ENCODE data around the gene MAGEA2B. TPM values are rescaled to one million over a fixed set of nuclear protein-coding genes. Genes with fewer than 3 reads are reported as not detected.
"Not testable (repeated sequence)": the region's sequence is repeated elsewhere in the genome, so short reads cannot be mapped to it uniquely, and the experiment has no call there.

Gene MAGEA2B
- not detected for total RNA-seq

- not testable (repeated sequence) for DNase-seq (ENCODE audit: low spot score)
Measured at GRCh38 chrX:152713815-152714787, at the start of gene MAGEA2B. Gene MAGEA2B (plus strand): TSS chrX:152714628. CDS start chrX:152717107, 2,479 bp downstream.

GRCh38 chrX:152674135-152674534 lies 40.3 kb upstream of the MAGEA2B start:
- no peak for DNase-seq (ENCODE audit: low spot score)

- not testable (repeated sequence) for DNase-seq (ENCODE audit: low spot score)
Measured at GRCh38 chrX:152674652-152675051, 39.8 kb upstream of the MAGEA2B start.

GRCh38 chrX:152681012-152681411 lies 33.4 kb upstream of the MAGEA2B start:
- DNase-seq (ENCODE audit: low spot score) = not testable (repeated sequence)

- not testable (repeated sequence) for DNase-seq (ENCODE audit: low spot score)
Measured at GRCh38 chrX:152697952-152698931, 16.2 kb upstream of the MAGEA2B start, which contains the start of gene MAGEA3. Gene MAGEA3 (plus strand): TSS chrX:152698794. CDS start chrX:152700833, 2,039 bp downstream.

GRCh38 chrX:152700390-152700789 lies 14.0 kb upstream of the MAGEA2B start:
- DNase-seq (ENCODE audit: low spot score) = not testable (repeated sequence)

GRCh38 chrX:152706500-152706899 lies 7.9 kb upstream of the MAGEA2B start:
- not testable (repeated sequence) for DNase-seq (ENCODE audit: low spot score)

- DNase-seq (ENCODE audit: low spot score) = not testable (repeated sequence)
Measured at GRCh38 chrX:152709173-152709572, 5.3 kb upstream of the MAGEA2B start, which contains the start of gene CSAG2. Gene CSAG2 (minus strand): TSS chrX:152709273. CDS start chrX:152709112, 161 bp downstream.

GRCh38 chrX:152713195-152713594 lies 1.2 kb upstream of the MAGEA2B start:
- DNase-seq (ENCODE audit: low spot score) = not testable (repeated sequence)

GRCh38 chrX:152725409-152725808 lies 11.0 kb downstream of the MAGEA2B start:
- no peak for DNase-seq (ENCODE audit: low spot score)

GRCh38 chrX:152733261-152733975 lies 19.0 kb downstream of the MAGEA2B start, which contains the start of the genes CSAG1 and MAGEA12:
Gene CSAG1 (minus strand): TSS chrX:152733721. CDS start chrX:152732460, 1,261 bp downstream.
Gene MAGEA12 (plus strand): TSS chrX:152733757. CDS start chrX:152736162, 2,405 bp downstream.
- DNase-seq (ENCODE audit: low spot score) = no peak

- not testable (repeated sequence) for DNase-seq (ENCODE audit: low spot score)
Measured at GRCh38 chrX:152734143-152734858, 19.9 kb downstream of the MAGEA2B start.

GRCh38 chrX:152735101-152735500 lies 20.7 kb downstream of the MAGEA2B start:
- no peak for DNase-seq (ENCODE audit: low spot score)

GRCh38 chrX:152735860-152736511 lies 21.6 kb downstream of the MAGEA2B start:
- DNase-seq (ENCODE audit: low spot score) = no peak

GRCh38 chrX:152736528-152736927 lies 22.1 kb downstream of the MAGEA2B start:
- DNase-seq (ENCODE audit: low spot score) = not testable (repeated sequence)

- DNase-seq (ENCODE audit: low spot score) = no peak
Measured at GRCh38 chrX:152738560-152738959, 24.1 kb downstream of the MAGEA2B start.

GRCh38 chrX:152753686-152754650 lies 39.5 kb downstream of the MAGEA2B start, which contains the start of gene MAGEA2:
Gene MAGEA2 (minus strand): TSS chrX:152753842. CDS start chrX:152751363, 2,479 bp downstream.
- DNase-seq (ENCODE audit: low spot score) = not testable (repeated sequence)

- not testable (repeated sequence) for DNase-seq (ENCODE audit: low spot score)
Measured at GRCh38 chrX:152754871-152755270, 40.4 kb downstream of the MAGEA2B start.
